NCI-H146 (cell line): ENCODE results near the gene ANKRD62.
"Not testable (repeated sequence)": the region's sequence is repeated elsewhere in the genome, so short reads cannot be mapped to it uniquely, and the experiment has no call there.

Experiments used
- DNase-seq: peaks from one replicate; lab custom pipeline; 2025; lab: John Stamatoyannopoulos, UW

The ANKRD62 gene

GRCh38 chr18:12099160-12099559, 5.5 kb downstream of the ANKRD62 start:
- no peak for DNase-seq

- no peak for DNase-seq
These were observed 7.6 kb downstream of the ANKRD62 start for GRCh38 chr18:12101266-12101665.

DNA sequence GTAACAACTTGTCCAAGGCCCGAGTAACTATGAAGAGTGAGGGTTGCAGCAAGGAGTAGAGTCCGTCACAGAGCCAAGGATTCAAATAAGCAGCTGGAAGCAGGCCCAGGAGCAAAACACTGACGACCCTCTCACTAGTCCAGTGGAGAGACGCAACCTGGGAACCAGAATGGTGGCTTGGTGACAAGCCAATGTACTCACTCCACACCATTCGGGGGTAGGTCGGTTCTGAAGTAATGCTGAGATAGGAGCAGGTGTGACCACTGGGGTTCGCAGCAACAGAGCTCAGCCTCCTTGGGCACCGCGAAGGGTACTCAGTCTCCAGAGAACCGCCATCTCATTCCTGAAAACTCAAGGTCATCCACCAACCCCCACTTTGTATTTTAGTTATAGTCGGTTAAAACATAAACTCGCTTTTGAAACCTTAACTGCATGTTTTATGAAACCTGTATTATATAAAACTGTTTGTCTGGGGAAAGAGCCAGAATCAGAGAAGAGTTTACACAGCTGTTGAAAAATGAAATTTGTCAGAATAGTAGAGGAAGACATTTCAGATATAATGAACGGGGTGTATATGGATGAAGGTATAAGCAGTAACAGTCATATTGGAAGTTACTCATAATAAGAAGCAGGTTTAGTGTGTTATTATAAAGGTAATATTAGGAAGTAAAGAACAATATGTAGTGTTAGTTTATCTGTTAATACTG, 8.6 kb downstream of the ANKRD62 start:
- no peak for DNase-seq

DNA sequence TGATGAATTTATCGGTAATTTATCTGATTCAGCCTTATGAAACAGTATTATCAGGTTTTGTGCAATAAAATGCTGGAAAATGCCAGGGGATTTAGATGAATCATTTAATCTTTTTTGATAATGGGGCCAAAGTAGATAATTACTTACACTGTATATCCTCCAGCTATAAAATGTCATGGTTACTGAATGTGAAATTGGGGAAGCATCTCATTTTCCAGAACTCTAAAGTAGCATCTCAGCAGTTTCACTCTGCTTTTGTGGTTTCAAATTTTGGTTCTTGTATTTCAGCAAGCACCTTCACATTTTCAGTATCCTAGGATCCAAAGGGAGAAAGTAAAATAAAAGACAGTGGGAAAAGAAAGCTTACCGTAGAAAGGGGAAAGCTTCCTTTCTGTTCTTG, 12.8 kb downstream of the ANKRD62 start:
- no peak for DNase-seq

GRCh38 chr18:12109836-12110235, 16.2 kb downstream of the ANKRD62 start:
- no peak for DNase-seq

DNA sequence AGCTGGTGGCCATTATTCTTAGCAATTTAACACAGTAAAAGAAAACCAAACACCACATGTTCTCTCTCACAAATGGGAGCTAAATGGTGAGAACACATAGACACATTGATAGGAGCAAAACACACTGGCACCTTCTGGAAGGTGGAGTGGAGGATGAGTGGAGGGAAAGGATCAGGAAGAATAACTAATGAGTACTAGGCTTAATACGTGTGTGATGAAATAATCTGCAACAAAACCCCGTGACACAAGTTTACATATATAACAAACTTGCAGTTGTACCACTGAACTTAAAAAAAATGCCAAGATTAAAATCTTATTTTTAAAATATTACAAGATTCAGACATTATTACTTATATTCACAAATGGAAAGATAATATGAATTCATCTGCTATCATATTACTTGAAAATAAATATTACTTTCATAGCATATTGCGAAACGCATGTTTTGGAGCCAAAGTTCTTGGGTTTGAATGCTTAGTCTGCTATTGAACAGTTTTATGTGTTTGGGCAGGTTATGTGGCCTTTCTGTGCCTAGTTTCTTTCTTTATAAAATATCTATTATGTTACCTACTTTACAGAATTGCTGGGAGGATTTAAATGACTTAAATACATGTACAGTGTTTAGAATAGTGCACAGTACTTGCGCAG, 20.5 kb downstream of the ANKRD62 start:
- DNase-seq, result no peak

DNA sequence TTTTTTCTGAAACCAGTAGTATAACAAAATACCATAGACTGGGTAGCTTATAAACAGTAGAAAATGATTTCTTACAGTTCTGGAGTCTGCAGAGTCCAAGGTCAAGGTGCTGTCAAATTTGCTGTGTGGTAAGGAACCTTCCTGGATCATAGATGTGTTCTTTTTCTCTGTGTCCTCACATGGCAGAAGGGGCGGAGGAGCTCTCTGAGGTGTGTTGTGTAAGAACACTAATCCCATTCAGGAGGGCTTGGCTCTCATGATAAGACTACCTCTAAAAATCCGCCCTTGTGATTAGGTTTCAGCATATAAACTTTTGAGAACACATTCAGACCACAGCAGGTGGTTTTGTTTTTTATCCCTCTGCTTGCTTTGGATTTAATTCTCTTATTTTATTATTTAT, 25.7 kb downstream of the ANKRD62 start:
- no peak for DNase-seq

- no peak for DNase-seq
These were observed 27.8 kb downstream of the ANKRD62 start for GRCh38 chr18:12121175-12122042.

- DNase-seq, result not testable (repeated sequence)
These were observed 28.4 kb downstream of the ANKRD62 start for GRCh38 chr18:12122043-12122389.

DNA sequence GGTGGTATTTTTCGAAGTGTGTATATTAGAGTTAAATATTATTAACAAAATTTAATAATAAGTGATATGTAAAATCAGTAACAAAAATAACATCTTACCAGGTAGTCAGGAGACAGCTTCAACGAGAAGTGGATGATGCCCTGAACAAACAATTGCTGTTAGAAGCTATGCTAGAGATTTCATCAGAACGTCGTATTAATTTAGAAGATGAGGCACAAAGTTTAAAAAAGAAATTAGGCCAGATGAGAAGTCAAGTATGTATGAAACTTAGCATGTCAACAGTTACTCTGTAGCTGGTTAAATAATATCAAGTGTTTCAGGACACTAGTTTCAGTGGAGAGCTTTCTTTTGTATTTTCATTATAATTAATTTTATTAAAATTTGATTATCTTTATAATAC, 34.0 kb downstream of the ANKRD62 start:
- DNase-seq, result not testable (repeated sequence)

DNA sequence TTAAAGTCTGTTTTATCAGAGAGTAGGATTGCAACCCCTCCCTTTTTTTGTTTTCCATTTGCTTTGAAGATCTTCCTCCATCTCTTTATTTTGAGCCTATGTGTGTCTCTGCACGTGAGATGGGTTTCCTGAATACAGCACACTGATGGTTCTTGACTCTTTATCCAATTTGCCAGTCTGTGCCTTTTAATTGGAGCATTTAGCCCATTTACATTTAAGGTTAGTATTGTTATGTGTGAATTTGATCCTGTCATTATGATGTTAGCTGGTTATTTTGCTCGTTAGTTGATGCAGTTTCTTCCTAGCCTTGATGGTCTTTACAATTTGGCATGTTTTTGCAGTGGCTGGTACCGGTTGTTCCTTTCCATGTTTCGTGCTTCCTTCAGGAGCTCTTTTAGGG, 45.2 kb downstream of the ANKRD62 start:
- DNase-seq, result not testable (repeated sequence)

DNA sequence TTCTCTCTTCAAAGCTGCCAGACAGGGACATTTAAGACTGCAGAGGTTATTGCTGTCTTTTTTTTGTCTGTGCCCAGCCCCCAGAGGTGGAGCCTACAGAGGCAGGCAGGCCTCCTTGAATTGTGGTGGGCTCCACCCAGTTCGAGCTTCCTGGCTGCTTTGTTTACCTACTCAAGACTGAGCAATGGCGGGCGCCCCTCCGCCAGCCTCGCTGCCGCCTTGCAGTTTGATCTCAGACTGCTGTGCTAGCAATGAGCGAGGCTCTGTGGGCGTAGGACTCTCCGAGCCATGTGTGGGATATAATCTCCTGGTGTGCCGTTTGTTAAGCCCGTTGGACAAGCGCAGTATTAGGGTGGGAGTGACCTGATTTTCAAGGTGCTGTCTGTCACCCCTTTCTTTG, 47.2 kb downstream of the ANKRD62 start:
- DNase-seq, result not testable (repeated sequence)

DNA sequence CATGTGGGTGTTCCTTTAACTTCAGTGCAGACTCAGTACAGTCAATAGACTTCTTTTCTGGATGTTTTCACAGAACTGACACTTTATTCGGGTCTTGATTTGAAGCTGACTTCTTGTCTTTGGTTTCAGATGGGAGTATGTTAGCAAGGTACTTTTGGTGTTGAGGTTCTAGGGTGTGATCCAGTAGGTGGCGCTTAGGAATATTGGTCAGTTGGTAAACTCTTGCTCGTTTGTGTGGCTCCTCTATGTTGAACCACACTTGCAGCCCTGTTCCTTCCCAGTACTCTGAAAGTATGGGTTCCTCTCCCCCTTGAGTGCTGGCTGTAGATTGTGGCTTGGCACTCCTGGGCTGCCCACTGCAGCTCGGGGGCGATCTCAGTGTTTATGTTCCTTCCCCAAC, 48.1 kb downstream of the ANKRD62 start:
- DNase-seq, result not testable (repeated sequence)

GRCh38 chr18:12149431-12149830, 55.8 kb downstream of the ANKRD62 start:
- not testable (repeated sequence) for DNase-seq

- DNase-seq, result no peak
These were observed 60.7 kb downstream of the ANKRD62 start for GRCh38 chr18:12154361-12154760.

GRCh38 chr18:12155996-12156395, 62.4 kb downstream of the ANKRD62 start:
- DNase-seq, result no peak

- no peak for DNase-seq
These were observed 65.8 kb downstream of the ANKRD62 start for GRCh38 chr18:12159446-12159845.

DNA sequence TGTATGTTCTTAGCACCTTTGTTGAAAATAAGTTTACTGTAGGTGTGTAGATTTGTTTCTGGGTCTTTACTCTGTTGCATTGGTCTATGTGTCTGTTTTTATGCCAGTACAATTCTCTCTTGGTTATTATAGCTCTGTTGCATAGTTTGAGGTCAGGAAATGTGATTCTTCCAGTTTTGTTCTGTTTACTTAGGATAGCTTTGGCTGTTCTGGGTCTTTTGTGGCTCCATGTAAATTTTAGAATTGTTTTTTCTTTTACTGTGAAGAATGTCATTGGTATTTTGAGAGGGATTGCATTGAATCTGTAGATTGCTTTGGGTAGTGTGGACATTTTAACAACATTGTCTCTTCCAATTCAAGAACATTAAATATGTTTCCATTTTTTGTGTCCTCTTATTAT, 69.1 kb downstream of the ANKRD62 start:
- no peak for DNase-seq

- DNase-seq, result no peak
These were observed 71.6 kb downstream of the ANKRD62 start for GRCh38 chr18:12165038-12165768.
